SK-N-SH treated with all-trans-retinoic acid at 6 μM for 48 hours (cell line): ENCODE data around the gene EEIG1.
A peak's percentile ranks its signal among the peaks of the same experiment; 100 is the strongest.

Source experiments
- ATAC-seq: fragments of 200-7000 bp; cut with Tn5 transposase; 3 replicates; pipeline ENCODE4 v1.9.1; 2020; ENCODE audit warnings: mild to moderate bottlenecking, moderate library complexity
- ARNTL ChIP-seq: fragments of 450-650 bp; formaldehyde crosslinking; IDR thresholded peaks from 2 replicates; pipeline ENCODE4 v1.5.0; 2020; ENCODE audit warnings: low read depth, mild to moderate bottlenecking, moderate library complexity, borderline replicate concordance
- BACH2 ChIP-seq: fragments of 250-450 bp; sonication (Bioruptor Pico); IDR thresholded peaks from 2 replicates; pipeline ENCODE4 v1.9.0; 2021; ENCODE audit warnings: mild to moderate bottlenecking, borderline replicate concordance
- CREB5 ChIP-seq: fragments of 250-450 bp; sonication (Bioruptor Pico); IDR thresholded peaks from 2 replicates; pipeline ENCODE4 v1.5.1; 2020; ENCODE audit warnings: low read depth, mild to moderate bottlenecking, moderate library complexity
- CSRNP3 ChIP-seq: fragments of 250-450 bp; sonication (Bioruptor Pico); IDR thresholded peaks from 2 replicates; pipeline ENCODE4 v1.5.1; 2021; ENCODE audit warnings: mild to moderate bottlenecking, moderate library complexity
- GLIS3 ChIP-seq: fragments of 250-450 bp; sonication (Bioruptor Pico); IDR thresholded peaks from 2 replicates; pipeline ENCODE4 v1.5.0; 2020; ENCODE audit warnings: mild to moderate bottlenecking, moderate library complexity
- ISL1 ChIP-seq: fragments of 250-450 bp; sonication (Bioruptor Pico); IDR thresholded peaks from 2 replicates; pipeline ENCODE4 v2.1.2; 2022; ENCODE audit warnings: mild to moderate bottlenecking, moderate library complexity
- OSR1 ChIP-seq: fragments of 250-450 bp; sonication (Bioruptor Pico); IDR thresholded peaks from 2 replicates; pipeline ENCODE4 v1.8.0; 2022; ENCODE audit warnings: moderate library complexity, mild to moderate bottlenecking, inconsistent platforms
- PATZ1 ChIP-seq: fragments of 250-450 bp; sonication (Bioruptor Pico); IDR thresholded peaks from 2 replicates; pipeline ENCODE4 v1.8.0; 2020; ENCODE audit warnings: mild to moderate bottlenecking, moderate library complexity, borderline replicate concordance
- PPARA ChIP-seq: fragments of 250-450 bp; sonication (Bioruptor Pico); IDR thresholded peaks from 2 replicates; pipeline ENCODE4 v1.5.0; 2020; ENCODE audit warnings: mild to moderate bottlenecking, borderline replicate concordance
- RARB ChIP-seq: fragments of 250-450 bp; sonication (Bioruptor Pico); IDR thresholded peaks from 2 replicates; pipeline ENCODE4 v1.8.0; 2021; ENCODE audit warnings: mild to moderate bottlenecking, moderate library complexity
- SNAI2 ChIP-seq: fragments of 250-450 bp; sonication (Bioruptor Pico); IDR thresholded peaks from 2 replicates; pipeline ENCODE4 v1.5.0; 2020; ENCODE audit warnings: mild to moderate bottlenecking, moderate library complexity
- TCF4 ChIP-seq: fragments of 250-450 bp; sonication (Bioruptor Pico); IDR thresholded peaks from 2 replicates; pipeline ENCODE4 v1.8.0; 2021; ENCODE audit warnings: mild to moderate bottlenecking, moderate library complexity, borderline replicate concordance
- TOX ChIP-seq: fragments of 250-450 bp; sonication (Bioruptor Pico); IDR thresholded peaks from 2 replicates; pipeline ENCODE4 v1.8.0; 2021; ENCODE audit warnings: mild to moderate bottlenecking, moderate library complexity, borderline replicate concordance
- TSHZ2 ChIP-seq: fragments of 250-450 bp; sonication (Bioruptor Pico); IDR thresholded peaks from 2 replicates; pipeline ENCODE4 v1.5.0; 2020; ENCODE audit warnings: mild to moderate bottlenecking, moderate library complexity
- ZC3H10 ChIP-seq: fragments of 250-450 bp; sonication (Bioruptor Pico); IDR thresholded peaks from 2 replicates; pipeline ENCODE4 v1.5.1; 2021; ENCODE audit warnings: mild to moderate bottlenecking, moderate library complexity
- ZFP3 ChIP-seq: fragments of 250-450 bp; sonication (Bioruptor Pico); IDR thresholded peaks from 2 replicates; pipeline ENCODE4 v1.5.0; 2020; ENCODE audit warnings: mild to moderate bottlenecking, moderate library complexity
- ZFP30 ChIP-seq: fragments of 450-650 bp; formaldehyde crosslinking; IDR thresholded peaks from 2 replicates; pipeline ENCODE4 v1.5.0; 2022; ENCODE audit warnings: mild to moderate bottlenecking, moderate library complexity
- ZNF565 ChIP-seq: fragments of 450-650 bp; formaldehyde crosslinking; conservative IDR thresholded peaks from 2 replicates; pipeline ENCODE4 v1.5.0; 2020; ENCODE audit warnings: low read depth, mild to moderate bottlenecking, moderate library complexity
- ZNF70 ChIP-seq: fragments of 450-650 bp; formaldehyde crosslinking; IDR thresholded peaks from 2 replicates; pipeline ENCODE4 v1.5.0; 2020; ENCODE audit warnings: mild to moderate bottlenecking, moderate library complexity
- ZNF8 ChIP-seq: fragments of 450-650 bp; formaldehyde crosslinking; IDR thresholded peaks from 2 replicates; pipeline ENCODE4 v1.5.0; 2020; ENCODE audit warnings: mild to moderate bottlenecking, moderate library complexity

The EEIG1 gene

GRCh38 chr9:127938298-127938690, 42.5 kb downstream of the EEIG1 start (continued):
- TF ChIP-seq GLIS3 (CRISPR knock-in tag) (no peak), ZFP30 (no peak), ARNTL (no peak), ZFP3 (no peak), ZNF8 (no peak), OSR1 (no peak), TOX (CRISPR knock-in tag) (no peak)

- peak; percentile 94 for ATAC-seq
Observed at GRCh38 chr9:127937388-127938297, 43.1 kb downstream of the EEIG1 start, which contains the start of gene DPM2. DPM2 (minus strand) TSS chr9:127937854; CDS start chr9:127937820, 34 bp downstream.

GRCh38 chr9:127937056-127937387, 43.8 kb downstream of the EEIG1 start:
- TF ChIP-seq OSR1 (no peak), BACH2 (no peak), ZC3H10 (no peak), ISL1 (CRISPR knock-in tag) (no peak), ZNF70 (CRISPR knock-in tag) (no peak), SNAI2 (CRISPR knock-in tag) (no peak), ZNF565 (CRISPR knock-in tag) (no peak), PPARA (no peak), CREB5 (no peak)
- TF ChIP-seq, all 23 proteins: peak for 0
- ATAC-seq: no peak

More at GRCh38 chr9:127937388-127938297, 43.1 kb downstream of the EEIG1 start, which contains the start of gene DPM2:
- no peak for TF ChIP-seq BACH2
- no peak for TF ChIP-seq TCF4 (CRISPR knock-in tag)
- no peak for TF ChIP-seq ARNTL
- TF ChIP-seq ZNF565 (CRISPR knock-in tag): no peak
- TF ChIP-seq OSR1: no peak
- no peak for TF ChIP-seq ZFP30
- TF ChIP-seq SNAI2 (CRISPR knock-in tag): no peak
- TF ChIP-seq CSRNP3 (CRISPR knock-in tag): no peak
- TF ChIP-seq TSHZ2 (CRISPR knock-in tag): no peak
- no peak for TF ChIP-seq RARB (CRISPR knock-in tag)
- TF ChIP-seq GLIS3 (CRISPR knock-in tag): no peak
- no peak for TF ChIP-seq ISL1 (CRISPR knock-in tag)
- no peak for TF ChIP-seq TOX (CRISPR knock-in tag)
- no peak for TF ChIP-seq ZNF70 (CRISPR knock-in tag)

GRCh38 chr9:127936347-127936852, 44.4 kb downstream of the EEIG1 start:
- ATAC-seq: no peak; the same call in 2 of the 3 replicates
- TF ChIP-seq PATZ1 (CRISPR knock-in tag) (no peak), ZFP30 (no peak)
- TF ChIP-seq, all 23 proteins: peak for 0
